ENCODE data around the gene NCAPG2.

The NCAPG2 gene

DNA sequence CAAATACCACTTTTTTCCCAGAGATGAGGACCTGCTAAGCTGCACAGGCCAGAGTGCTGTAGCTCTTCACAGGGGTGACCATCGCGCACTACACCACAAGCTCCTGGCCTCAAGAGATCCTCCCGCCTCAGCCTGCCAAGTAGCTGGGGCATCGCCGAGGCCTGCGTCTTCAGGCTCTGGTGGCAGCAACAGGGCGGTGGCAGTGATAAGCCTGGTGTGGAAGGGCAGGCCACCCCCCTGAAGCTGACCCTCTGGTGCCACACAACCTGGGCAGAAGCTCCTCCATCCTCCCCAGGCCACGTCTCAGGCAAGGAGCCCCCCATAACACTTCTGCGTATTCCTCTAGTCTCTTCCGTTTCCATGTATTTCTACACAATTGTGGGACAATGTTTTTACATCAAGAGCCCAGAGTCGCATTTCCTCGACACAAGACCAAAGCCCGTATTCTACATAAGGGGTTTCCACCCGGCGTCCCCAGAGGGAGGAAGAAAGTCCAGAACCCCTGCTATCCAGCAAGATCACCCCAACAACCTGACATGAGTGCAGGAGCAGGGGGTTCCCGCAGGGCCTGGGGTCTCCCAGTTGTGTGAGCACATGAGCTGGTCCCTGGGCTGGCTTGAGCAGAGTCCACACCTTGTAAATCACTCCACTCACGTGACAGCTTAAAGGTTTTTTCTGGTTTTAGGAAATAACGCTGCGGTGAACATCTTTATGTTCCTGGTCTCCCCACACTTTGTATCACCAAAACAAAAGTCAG is 37.6 kb upstream of the NCAPG2 start:
- Histone ChIP-seq H3K36me3 (ENCODE audit: insufficient read depth, low read depth, low read length) (peaks cover 73% of the 10 kb centered on the region), H3K9ac (ENCODE audit: low read depth, low read length) (no peak overlapping the region), H3K9me3 (ENCODE audit: insufficient read depth, low read depth, low read length) (no peaks in the 10 kb centered on the region), H3K27me3 (ENCODE audit: insufficient read depth, low read length) (no peaks in the 10 kb centered on the region), H3K4me3 (ENCODE audit: low read length) (no peak overlapping the region), H3K27ac (ENCODE audit: low read length) (no peak overlapping the region), H3K4me1 (ENCODE audit: insufficient read depth, low read length) (no peaks in the 10 kb centered on the region)

DNA sequence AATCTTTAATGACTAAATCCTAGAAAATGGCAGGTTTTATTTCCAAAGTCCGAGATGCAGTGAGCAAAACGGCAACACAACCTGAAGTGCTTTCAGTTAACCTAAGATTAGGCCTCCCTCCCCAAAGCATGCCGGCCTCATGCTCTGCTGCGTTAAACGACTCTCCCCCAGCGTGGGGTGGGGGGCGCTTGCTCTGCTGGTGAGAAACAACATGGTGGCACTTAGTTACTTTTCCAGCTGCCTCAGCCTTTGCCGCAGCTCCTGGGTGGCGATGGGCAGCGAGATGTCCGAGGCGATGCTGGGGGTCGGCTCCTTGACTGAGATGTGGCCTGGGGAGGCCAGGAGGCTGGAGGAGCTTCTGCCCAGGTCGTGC is 36.7 kb upstream of the NCAPG2 start:
- Histone ChIP-seq H3K9ac (ENCODE audit: low read depth, low read length) (no peak overlapping the region), H3K4me3 (ENCODE audit: low read length) (no peak overlapping the region), H3K4me1 (ENCODE audit: insufficient read depth, low read length) (no peaks in the 10 kb centered on the region), H3K9me3 (ENCODE audit: insufficient read depth, low read depth, low read length) (no peaks in the 10 kb centered on the region), H3K27me3 (ENCODE audit: insufficient read depth, low read length) (no peaks in the 10 kb centered on the region), H3K36me3 (ENCODE audit: insufficient read depth, low read depth, low read length) (peaks cover 78% of the 10 kb centered on the region), H3K27ac (ENCODE audit: low read length) (no peak overlapping the region)

DNA sequence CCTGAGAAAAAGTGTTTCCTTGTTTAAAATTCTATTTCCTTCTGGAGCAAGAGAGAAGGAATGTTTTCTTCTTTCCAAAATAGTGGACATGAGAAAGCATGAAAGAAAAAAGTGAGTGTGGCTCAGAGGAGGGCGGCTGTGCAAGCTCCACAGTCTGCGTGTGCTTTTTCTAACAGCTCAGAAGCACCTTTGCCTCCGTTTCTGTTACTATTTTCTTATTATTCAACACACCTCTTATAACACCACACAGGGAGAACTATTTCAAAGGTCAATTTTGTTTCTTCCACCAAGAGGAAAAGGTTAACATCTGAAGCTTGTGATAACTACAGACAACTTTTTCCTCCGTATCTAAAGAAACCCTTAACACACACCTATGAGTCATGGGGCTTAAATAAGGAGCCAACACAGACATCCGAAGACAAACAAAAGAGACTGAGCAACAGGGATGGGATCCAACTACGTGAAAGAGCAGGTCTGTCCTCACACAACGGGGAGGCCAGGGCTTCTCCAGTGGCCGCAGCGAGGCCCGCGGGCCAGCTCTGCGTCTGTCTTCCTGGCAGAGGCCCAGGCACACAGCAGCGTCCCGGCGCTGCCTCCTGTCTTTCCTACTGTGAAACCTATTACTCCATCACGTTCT is 36.2 kb upstream of the NCAPG2 start:
- peaks cover 79% of the 10 kb centered on the region for H3K36me3 ChIP-seq (ENCODE audit: insufficient read depth, low read depth, low read length)
- H3K9me3 ChIP-seq (ENCODE audit: insufficient read depth, low read depth, low read length) = no peaks in the 10 kb centered on the region
- no peaks in the 10 kb centered on the region for H3K27me3 ChIP-seq (ENCODE audit: insufficient read depth, low read length)
- no peaks in the 10 kb centered on the region for H3K4me1 ChIP-seq (ENCODE audit: insufficient read depth, low read length)
- H3K9ac ChIP-seq (ENCODE audit: low read depth, low read length) = no peak overlapping the region
- no peak overlapping the region for H3K4me3 ChIP-seq (ENCODE audit: low read length)
- no peak overlapping the region for H3K27ac ChIP-seq (ENCODE audit: low read length)

DNA sequence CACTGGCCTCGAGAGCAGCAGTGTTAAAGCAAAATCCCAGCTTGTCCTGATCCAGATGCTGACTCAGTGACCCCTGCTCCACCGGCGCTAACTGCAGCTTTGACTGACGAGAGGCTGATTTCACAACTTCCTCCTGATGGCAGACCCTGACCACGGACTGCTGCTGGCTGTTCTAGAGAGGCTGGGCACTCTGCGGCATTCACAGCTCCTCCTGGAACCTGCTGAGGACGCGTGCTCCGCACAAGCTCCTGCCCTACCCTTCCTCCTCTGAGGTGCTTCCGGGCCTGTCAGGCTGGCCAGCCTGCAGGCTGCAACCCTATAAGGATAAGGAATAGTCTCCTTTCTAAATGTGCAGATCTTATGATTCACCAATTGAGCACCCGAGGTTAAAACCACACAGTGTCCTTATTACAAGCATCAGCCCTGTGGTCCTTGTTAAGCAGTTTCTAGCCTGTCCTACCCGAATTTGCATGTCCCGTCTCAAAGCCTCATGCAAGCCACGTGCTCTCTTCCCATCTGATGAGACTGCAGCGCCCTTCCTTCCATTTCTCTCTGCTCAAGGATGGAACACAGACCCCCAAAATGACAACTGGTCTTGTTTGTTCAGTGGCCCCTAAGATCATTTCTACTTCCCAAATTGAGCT is 35.5 kb upstream of the NCAPG2 start:
- H3K36me3 ChIP-seq (ENCODE audit: insufficient read depth, low read depth, low read length) = peaks cover 74% of the 10 kb centered on the region
- no peaks in the 10 kb centered on the region for H3K4me1 ChIP-seq (ENCODE audit: insufficient read depth, low read length)
- H3K27ac ChIP-seq (ENCODE audit: low read length) = no peak overlapping the region
- no peaks in the 10 kb centered on the region for H3K9me3 ChIP-seq (ENCODE audit: insufficient read depth, low read depth, low read length)
- no peak overlapping the region for H3K4me3 ChIP-seq (ENCODE audit: low read length)
- no peaks in the 10 kb centered on the region for H3K27me3 ChIP-seq (ENCODE audit: insufficient read depth, low read length)
- H3K9ac ChIP-seq (ENCODE audit: low read depth, low read length) = no peak overlapping the region

DNA sequence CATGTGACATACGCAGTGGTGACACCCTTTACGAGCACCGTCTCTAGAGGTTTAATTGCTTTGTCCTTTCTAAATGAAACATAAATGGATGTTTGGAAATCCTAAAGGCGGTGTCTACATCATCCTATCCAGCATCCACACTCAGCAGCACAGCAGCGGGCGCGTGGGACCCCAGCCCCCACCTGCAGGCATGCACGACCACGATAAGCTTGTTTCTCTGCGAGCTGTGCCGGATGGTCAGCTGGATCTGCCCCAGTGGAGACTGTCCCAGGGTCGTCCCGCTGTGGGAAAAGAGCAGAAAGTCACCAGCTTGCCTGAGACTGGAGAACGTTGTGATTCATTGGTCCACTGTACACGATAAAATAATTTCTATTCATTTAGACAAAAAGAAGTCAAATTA is 34.2 kb upstream of the NCAPG2 start:
- H3K27me3 ChIP-seq (ENCODE audit: insufficient read depth, low read length) = no peaks in the 10 kb centered on the region
- H3K9me3 ChIP-seq (ENCODE audit: insufficient read depth, low read depth, low read length) = no peaks in the 10 kb centered on the region
- H3K9ac ChIP-seq (ENCODE audit: low read depth, low read length) = no peak overlapping the region
- H3K4me3 ChIP-seq (ENCODE audit: low read length) = no peak overlapping the region
- peaks cover 66% of the 10 kb centered on the region for H3K36me3 ChIP-seq (ENCODE audit: insufficient read depth, low read depth, low read length)
- H3K27ac ChIP-seq (ENCODE audit: low read length) = no peak overlapping the region
- H3K4me1 ChIP-seq (ENCODE audit: insufficient read depth, low read length) = no peaks in the 10 kb centered on the region

DNA sequence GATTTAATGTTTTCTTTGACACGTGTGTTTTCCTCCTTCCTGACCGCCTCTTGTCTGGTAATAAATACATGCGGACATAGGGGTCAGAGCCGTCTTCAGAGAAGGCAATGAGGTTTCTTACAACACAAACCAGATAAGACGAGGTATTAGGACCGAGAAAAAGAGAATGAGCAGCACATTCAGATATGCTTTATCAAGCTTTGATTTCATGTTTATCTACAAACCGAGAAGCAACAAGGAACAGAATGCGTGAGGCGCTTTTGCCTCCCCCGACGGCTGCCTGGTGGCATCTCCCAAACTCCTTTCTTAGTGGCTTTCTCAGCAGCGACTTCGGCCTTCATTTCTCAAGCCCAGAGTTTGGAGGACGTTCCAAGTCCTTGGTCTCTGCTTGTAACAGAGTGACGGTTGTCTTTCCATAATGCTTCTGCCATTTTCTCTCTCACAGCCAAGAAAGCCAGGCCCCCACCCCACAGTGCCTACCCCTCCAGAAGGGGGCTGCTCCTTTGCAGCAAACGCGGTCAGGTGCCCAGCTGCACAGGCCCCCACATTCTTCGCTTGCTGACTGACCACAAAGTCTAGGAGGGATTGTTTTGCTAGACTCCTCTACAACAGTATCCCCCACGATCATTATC is 32.6 kb upstream of the NCAPG2 start:
- Histone ChIP-seq H3K4me3 (ENCODE audit: low read length) (no peak overlapping the region), H3K36me3 (ENCODE audit: insufficient read depth, low read depth, low read length) (peaks cover 59% of the 10 kb centered on the region), H3K9me3 (ENCODE audit: insufficient read depth, low read depth, low read length) (no peaks in the 10 kb centered on the region), H3K9ac (ENCODE audit: low read depth, low read length) (no peak overlapping the region), H3K27me3 (ENCODE audit: insufficient read depth, low read length) (no peaks in the 10 kb centered on the region), H3K4me1 (ENCODE audit: insufficient read depth, low read length) (peaks cover 10% of the 10 kb centered on the region; the same call in 1 of the 2 replicates), H3K27ac (ENCODE audit: low read length) (no peak overlapping the region)

DNA sequence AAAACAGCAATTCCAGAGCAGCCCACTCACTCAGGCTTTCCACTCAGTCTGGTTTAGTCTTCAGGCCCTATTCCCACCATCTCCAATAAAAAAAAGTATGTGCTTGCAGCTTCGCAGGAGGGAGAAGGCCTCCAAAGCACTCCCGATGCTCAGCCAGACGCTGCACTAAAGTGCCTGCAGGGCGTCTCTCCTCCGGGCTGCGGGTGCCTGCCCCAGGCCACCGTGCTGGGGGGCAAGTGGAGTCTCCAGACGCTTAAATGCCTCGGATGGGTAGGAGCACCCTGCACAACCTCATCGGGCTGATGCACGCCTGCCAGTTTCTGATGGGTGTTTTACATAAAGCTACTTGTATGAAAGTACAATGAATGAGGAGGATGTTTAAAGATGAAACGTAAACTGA is 31.3 kb upstream of the NCAPG2 start:
- no peaks in the 10 kb centered on the region for H3K9me3 ChIP-seq (ENCODE audit: insufficient read depth, low read depth, low read length)
- H3K27me3 ChIP-seq (ENCODE audit: insufficient read depth, low read length) = no peaks in the 10 kb centered on the region
- H3K4me1 ChIP-seq (ENCODE audit: insufficient read depth, low read length) = peaks cover 14% of the 10 kb centered on the region; the same call in 1 of the 2 replicates
- no peak overlapping the region for H3K9ac ChIP-seq (ENCODE audit: low read depth, low read length)
- H3K4me3 ChIP-seq (ENCODE audit: low read length) = no peak overlapping the region
- no peak overlapping the region for H3K27ac ChIP-seq (ENCODE audit: low read length)
- H3K36me3 ChIP-seq (ENCODE audit: insufficient read depth, low read depth, low read length) = peaks cover 47% of the 10 kb centered on the region

DNA sequence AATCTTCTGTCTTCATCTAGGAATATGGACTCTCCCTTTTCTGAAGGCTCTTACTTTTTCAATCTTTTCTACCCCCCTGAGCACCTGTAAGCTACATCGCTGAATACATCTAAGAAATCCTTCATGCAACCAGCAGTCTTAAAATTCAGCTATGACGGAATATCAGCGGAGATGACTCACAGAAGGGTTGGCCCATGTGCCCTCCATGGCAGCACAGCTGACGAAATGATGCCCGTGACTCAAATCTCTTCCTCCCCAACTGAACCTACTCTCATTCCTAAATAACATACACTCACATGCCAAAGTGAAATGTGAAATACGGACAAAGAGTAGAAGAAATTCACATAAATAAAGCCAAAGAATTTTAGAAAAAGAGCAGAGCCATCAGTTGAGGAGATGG is 30.3 kb upstream of the NCAPG2 start:
- Histone ChIP-seq H3K4me1 (ENCODE audit: insufficient read depth, low read length) (peaks cover 14% of the 10 kb centered on the region; the same call in 1 of the 2 replicates), H3K9me3 (ENCODE audit: insufficient read depth, low read depth, low read length) (no peaks in the 10 kb centered on the region), H3K36me3 (ENCODE audit: insufficient read depth, low read depth, low read length) (peaks cover 36% of the 10 kb centered on the region), H3K9ac (ENCODE audit: low read depth, low read length) (no peak overlapping the region), H3K27me3 (ENCODE audit: insufficient read depth, low read length) (no peaks in the 10 kb centered on the region), H3K27ac (ENCODE audit: low read length) (no peak overlapping the region), H3K4me3 (ENCODE audit: low read length) (no peak overlapping the region)

DNA sequence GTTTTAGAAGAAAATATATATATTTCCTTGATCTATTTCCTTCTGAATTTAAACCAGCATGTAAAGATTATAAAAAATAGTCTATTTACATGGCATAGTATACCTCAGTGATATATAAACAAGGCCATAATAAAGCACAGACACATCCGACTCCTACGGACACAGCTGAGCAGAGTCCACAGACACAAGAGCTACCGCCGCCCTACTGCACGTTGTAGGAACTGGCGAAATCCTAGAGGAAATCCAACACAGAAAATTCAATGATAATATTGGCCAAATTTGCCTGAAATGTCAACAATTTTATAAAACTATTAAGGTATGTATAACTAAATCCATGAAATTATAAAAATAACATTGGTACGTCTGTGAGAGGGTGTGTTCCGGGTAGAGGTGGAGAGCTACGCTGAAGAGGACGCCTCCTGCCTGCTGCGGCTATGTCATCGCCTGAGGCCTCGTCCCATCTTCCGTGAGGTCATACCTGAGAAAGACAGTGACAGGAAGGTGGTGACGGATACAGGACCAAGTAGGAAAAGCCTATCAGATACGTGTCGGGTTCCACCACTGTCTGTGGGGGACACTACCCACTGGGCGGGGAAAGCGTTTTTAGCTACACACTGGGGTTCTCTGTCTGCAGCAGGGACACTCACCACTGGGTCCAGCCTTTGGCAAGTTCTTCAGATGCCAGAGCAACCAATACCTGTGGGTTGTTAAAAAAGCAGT is 29.3 kb upstream of the NCAPG2 start:
- no peaks in the 10 kb centered on the region for H3K9me3 ChIP-seq (ENCODE audit: insufficient read depth, low read depth, low read length)
- no peaks in the 10 kb centered on the region for H3K27me3 ChIP-seq (ENCODE audit: insufficient read depth, low read length)
- H3K27ac ChIP-seq (ENCODE audit: low read length) = no peak overlapping the region
- no peak overlapping the region for H3K9ac ChIP-seq (ENCODE audit: low read depth, low read length)
- H3K36me3 ChIP-seq (ENCODE audit: insufficient read depth, low read depth, low read length) = peaks cover 32% of the 10 kb centered on the region
- H3K4me3 ChIP-seq (ENCODE audit: low read length) = no peak overlapping the region
- H3K4me1 ChIP-seq (ENCODE audit: insufficient read depth, low read length) = peaks cover 14% of the 10 kb centered on the region; the same call in 1 of the 2 replicates

DNA sequence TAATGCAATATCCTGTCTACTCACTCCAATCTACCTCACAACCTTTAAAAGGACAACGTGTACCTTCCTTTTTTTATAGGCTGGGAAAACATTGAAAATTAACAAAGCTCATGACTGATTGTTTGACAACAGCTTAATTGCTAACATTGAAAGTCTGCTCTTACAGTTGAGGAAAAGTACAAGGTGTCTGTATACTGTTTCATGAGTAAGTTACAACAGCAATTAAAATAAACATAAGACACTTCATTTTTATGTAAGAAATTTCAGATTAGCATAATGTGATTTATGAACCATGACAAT is 28.6 kb upstream of the NCAPG2 start:
- Histone ChIP-seq H3K9me3 (ENCODE audit: insufficient read depth, low read depth, low read length) (no peaks in the 10 kb centered on the region), H3K4me1 (ENCODE audit: insufficient read depth, low read length) (peaks cover 14% of the 10 kb centered on the region; the same call in 1 of the 2 replicates), H3K27ac (ENCODE audit: low read length) (no peak overlapping the region), H3K27me3 (ENCODE audit: insufficient read depth, low read length) (no peaks in the 10 kb centered on the region), H3K9ac (ENCODE audit: low read depth, low read length) (no peak overlapping the region), H3K36me3 (ENCODE audit: insufficient read depth, low read depth, low read length) (peaks cover 25% of the 10 kb centered on the region), H3K4me3 (ENCODE audit: low read length) (0 out of 2 replicates have a peak overlapping the region, but pooled peaks have one; percentile 23)

DNA sequence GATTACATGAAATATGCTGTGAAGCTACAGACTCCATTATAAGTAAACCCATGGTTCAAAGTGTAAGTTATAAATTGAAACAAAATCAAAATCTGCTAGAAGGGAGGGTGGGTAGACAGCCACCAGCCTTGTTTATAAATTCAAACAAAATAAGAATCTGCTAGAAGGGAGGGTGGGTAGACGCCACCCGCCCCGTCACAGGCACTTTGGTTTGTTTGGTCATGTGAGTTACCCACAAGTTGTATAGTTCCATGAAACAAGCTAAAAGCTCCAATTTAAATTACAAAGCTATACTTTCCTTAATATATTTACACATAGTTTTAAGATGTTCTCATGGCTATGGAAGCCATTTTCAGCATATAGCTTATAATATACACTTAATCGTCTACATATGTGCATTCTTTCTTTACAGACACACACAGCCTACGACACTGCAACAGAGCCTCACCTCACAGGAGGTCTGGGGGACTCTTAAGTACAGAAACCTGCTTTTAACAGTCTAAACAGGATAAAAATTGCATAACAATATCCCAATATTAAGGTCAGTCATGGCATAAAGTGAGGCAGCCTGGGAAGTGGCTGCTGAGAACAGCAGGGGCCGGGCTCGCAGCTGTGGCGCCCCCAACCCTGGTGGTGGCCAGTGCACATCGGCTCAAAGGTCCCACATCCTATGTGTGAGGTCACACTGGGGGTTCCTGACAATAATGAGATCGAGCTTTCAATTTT is 28.1 kb upstream of the NCAPG2 start:
- Histone ChIP-seq H3K9me3 (ENCODE audit: insufficient read depth, low read depth, low read length) (no peaks in the 10 kb centered on the region), H3K4me3 (ENCODE audit: low read length) (0 out of 2 replicates have a peak overlapping the region, but pooled peaks have one; percentile 23), H3K36me3 (ENCODE audit: insufficient read depth, low read depth, low read length) (peaks cover 24% of the 10 kb centered on the region), H3K9ac (ENCODE audit: low read depth, low read length) (no peak overlapping the region), H3K27me3 (ENCODE audit: insufficient read depth, low read length) (no peaks in the 10 kb centered on the region), H3K4me1 (ENCODE audit: insufficient read depth, low read length) (peaks cover 14% of the 10 kb centered on the region; the same call in 1 of the 2 replicates), H3K27ac (ENCODE audit: low read length) (no peak overlapping the region)

Data from iPS-20b (cell line).